SK-N-MC (cell line): Measurements from ENCODE around the gene P2RY14.

Experiments
- EZH2 ChIP-seq: fragments of 200-600 bp; sonication (generic); IDR thresholded peaks from one replicate; pipeline ENCODE4 v1.6.1; 2017; ENCODE audit warnings: antibody characterized with exemption
- POLR2AphosphoS5 ChIP-seq: IDR thresholded peaks from 2 replicates; pipeline ENCODE4 v1.6.1; 2012; ENCODE audit warnings: mild to moderate bottlenecking, low read depth, low read length, borderline replicate concordance

DNA sequence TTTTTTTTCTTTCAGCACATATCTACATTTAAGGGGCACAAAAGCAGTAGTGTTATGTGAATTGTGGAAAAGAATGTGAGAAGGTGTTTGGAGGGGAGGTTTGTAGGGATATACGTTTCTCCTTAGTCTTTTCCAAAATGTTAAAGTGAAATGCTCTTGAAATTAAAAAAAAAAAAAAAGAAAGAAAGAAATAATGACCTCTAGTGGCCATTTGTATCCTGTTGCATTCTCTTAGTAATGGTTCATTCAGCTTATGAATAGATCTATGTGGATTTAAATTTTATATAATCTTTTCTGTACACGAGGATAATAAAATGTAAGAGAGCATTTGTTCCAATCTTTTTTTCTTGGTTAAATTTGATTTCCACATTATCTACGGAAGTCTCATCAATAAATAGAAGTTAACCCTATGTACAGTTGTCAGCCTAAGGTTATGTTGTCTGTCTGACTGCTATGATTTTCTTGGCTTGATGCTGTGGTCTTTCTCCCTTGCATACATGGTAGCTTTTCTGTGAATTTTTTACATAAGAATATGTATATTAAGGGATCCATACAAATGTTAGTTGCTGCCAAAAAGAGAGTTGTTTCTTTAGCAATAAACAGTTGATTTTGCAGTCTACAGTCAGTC, 49.3 kb upstream of the P2RY14 start:
- no peak for TF ChIP-seq POLR2AphosphoS5
- TF ChIP-seq EZH2, result no peak
